ENCODE results near the gene TBC1D22A.

DNA sequence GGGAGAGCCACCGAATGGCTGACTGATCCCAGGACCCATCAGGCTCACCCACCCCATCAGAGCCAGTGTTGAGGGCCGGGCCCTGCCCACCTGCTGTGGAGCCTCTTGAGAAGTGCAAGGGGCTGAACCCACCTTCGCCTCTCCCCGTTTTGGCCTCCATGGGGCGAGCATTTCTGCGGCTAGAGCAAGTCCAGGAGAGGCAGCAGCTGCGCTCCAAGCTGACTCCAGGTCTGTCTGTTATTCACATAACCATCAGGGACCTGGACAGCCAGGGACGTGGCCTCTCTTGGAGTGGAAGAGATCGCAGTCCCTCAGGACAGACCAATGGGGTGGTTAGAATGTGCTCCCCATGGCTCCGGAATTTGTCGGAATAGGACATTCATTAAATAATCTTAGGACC lies 231.8 kb downstream of the TBC1D22A start:
- TF ChIP-seq JUN (IDR thresholded peaks at IDR 0.05; ENCODE audit: borderline replicate concordance, insufficient read depth, insufficient read length, low read depth) (no peak), EZH2 (IDR thresholded peaks at IDR 0.05; ENCODE audit: borderline replicate concordance, low read depth, low read length, severe bottlenecking) (no peak), GATA2 (IDR thresholded peaks at IDR 0.05; ENCODE audit: insufficient read depth, insufficient read length, low read depth, low read length) (no peak), POLR2AphosphoS5 (IDR thresholded peaks at IDR 0.05; ENCODE audit: insufficient read depth, low read depth, low read length) (no peak), POLR2A (IDR thresholded peaks at IDR 0.05; ENCODE audit: low read depth, low read length) (no peak), FOS (IDR thresholded peaks at IDR 0.05; ENCODE audit: borderline replicate concordance, insufficient read depth, low read length) (no peak), MYC (IDR thresholded peaks at IDR 0.05; ENCODE audit: low read depth, low read length) (no peak)
- TF ChIP-seq, protein P1, sequence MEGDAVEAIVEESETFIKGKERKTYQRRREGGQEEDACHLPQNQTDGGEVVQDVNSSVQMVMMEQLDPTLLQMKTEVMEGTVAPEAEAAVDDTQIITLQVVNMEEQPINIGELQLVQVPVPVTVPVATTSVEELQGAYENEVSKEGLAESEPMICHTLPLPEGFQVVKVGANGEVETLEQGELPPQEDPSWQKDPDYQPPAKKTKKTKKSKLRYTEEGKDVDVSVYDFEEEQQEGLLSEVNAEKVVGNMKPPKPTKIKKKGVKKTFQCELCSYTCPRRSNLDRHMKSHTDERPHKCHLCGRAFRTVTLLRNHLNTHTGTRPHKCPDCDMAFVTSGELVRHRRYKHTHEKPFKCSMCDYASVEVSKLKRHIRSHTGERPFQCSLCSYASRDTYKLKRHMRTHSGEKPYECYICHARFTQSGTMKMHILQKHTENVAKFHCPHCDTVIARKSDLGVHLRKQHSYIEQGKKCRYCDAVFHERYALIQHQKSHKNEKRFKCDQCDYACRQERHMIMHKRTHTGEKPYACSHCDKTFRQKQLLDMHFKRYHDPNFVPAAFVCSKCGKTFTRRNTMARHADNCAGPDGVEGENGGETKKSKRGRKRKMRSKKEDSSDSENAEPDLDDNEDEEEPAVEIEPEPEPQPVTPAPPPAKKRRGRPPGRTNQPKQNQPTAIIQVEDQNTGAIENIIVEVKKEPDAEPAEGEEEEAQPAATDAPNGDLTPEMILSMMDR (IDR thresholded peaks at IDR 0.05; ENCODE audit: extremely low read depth in 1 of 2, insufficient read depth in 1 of 2, low read depth in 1 of 2, low read length in 2 of 2): no peak
- TF ChIP-seq, protein P2, sequence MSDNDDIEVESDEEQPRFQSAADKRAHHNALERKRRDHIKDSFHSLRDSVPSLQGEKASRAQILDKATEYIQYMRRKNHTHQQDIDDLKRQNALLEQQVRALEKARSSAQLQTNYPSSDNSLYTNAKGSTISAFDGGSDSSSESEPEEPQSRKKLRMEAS (IDR thresholded peaks at IDR 0.05; ENCODE audit: insufficient read depth, insufficient read length): no peak
